Panc1 (cell line): Measurements from ENCODE around the gene ONECUT3. TPM values are rescaled to one million over a fixed set of nuclear protein-coding genes. Genes with fewer than 3 reads are reported as not detected.

Experiments
- ATAC-seq: fragments of 200-7000 bp; cut with Tn5 transposase; 2 replicates; pipeline ENCODE4 v1.9.1; 2020; ENCODE audit warnings: mild to moderate bottlenecking, moderate library complexity
- BruUV-seq: library from RNA; stranded (reverse); fragments of 400-500 nt; replicated peaks from 2 replicates; lab custom pipeline; 2021; lab: Mats Ljungman, UMichigan
- CTCF ChIA-PET: fragments of 300-600 bp; sonication (Branson Sonifier 250); formaldehyde crosslinking; loops from one replicate; lab custom pipeline; 2022; ENCODE audit warnings: antibody characterized with exemption; lab: Charles Lee
- POLR2A ChIA-PET: fragments of 300-600 bp; sonication (Branson Sonifier 250); formaldehyde crosslinking; loops from one replicate; lab custom pipeline; 2022; ENCODE audit warnings: antibody characterized with exemption; lab: Charles Lee
- DNase-seq: peaks from one replicate; pipeline ENCODE4 v3.0.0-alpha.2; 2010; ENCODE audit warnings: low read depth, low spot score
- H3K27ac ChIP-seq: 2 replicates; pipeline ENCODE4 v1.5.1; 2011; ENCODE audit warnings: mild to moderate bottlenecking, low read length, inconsistent platforms
- H3K27me3 ChIP-seq: fragments of 200-500 bp; sonication (Bioruptor generic); 2 replicates; pipeline ENCODE4 v1.6.0; 2014; ENCODE audit warnings: low read length, inconsistent platforms; ENCODE audit not compliant: control insufficient read depth, insufficient read depth
- H3K36me3 ChIP-seq: fragments of 200-500 bp; sonication (Bioruptor generic); 2 replicates; pipeline ENCODE4 v1.5.1; 2014; ENCODE audit warnings: inconsistent platforms, mild to moderate bottlenecking, low read length, moderate library complexity; ENCODE audit not compliant: control insufficient read depth, insufficient read depth
- H3K4me1 ChIP-seq: 2 replicates; pipeline ENCODE4 v1.5.1; 2011; ENCODE audit warnings: inconsistent platforms, mild to moderate bottlenecking, low read length, moderate library complexity; ENCODE audit not compliant: control insufficient read depth, insufficient read depth
- H3K4me3 ChIP-seq, 2 experiments: 2 replicates each; pipeline ENCODE4 v1.5.1; 2011 to 2012; ENCODE audit warnings: low read depth in 2 of 2, low read length in 2 of 2, mild to moderate bottlenecking in 2 of 2, inconsistent platforms in 1 of 2, moderate library complexity in 1 of 2
- H3K9me3 ChIP-seq: fragments of 200-500 bp; sonication (Bioruptor generic); 2 replicates; pipeline ENCODE4 v1.5.1; 2014; ENCODE audit warnings: low read depth, mild to moderate bottlenecking, inconsistent platforms, low read length, moderate library complexity; ENCODE audit not compliant: control insufficient read depth, insufficient read depth
- POLR2AphosphoS5 ChIP-seq: IDR thresholded peaks from 2 replicates; pipeline ENCODE4 v1.6.1; 2012; ENCODE audit warnings: mild to moderate bottlenecking, low read depth, low read length, moderate library complexity
- SIN3A ChIP-seq: IDR thresholded peaks from 2 replicates; pipeline ENCODE4 v1.6.1; 2012; ENCODE audit warnings: low read depth, mild to moderate bottlenecking, low read length, moderate library complexity, borderline replicate concordance; ENCODE audit not compliant: insufficient read depth
- TCF7L2 ChIP-seq: IDR thresholded peaks from 2 replicates; pipeline ENCODE4 v1.6.1; 2011; ENCODE audit warnings: mild to moderate bottlenecking, low read depth, low read length, inconsistent platforms
- in situ Hi-C: cut with HindIII; loops from 2 replicates; pipeline ENCODE4 v1.10.0; 2016; ENCODE audit warnings: low sequenced_read_pairs, low pct_unique_long_range_greater_than_20kb
- intact Hi-C: fragments of 100-400 bp; cut with micrococcal nuclease; formaldehyde crosslinking; loops from one replicate; pipeline ENCODE4 v1.10.0; 2022; ENCODE audit not compliant: unreplicated experiment
- total RNA-seq: library from RNA; stranded (reverse); gene quantifications from one replicate; pipeline ENCODE4 v1.2.1, GENCODE V29; 2021; ENCODE audit not compliant: unreplicated experiment
- TF ChIP-seq, protein P1 (sequence below): fragments of 450-650 bp; IDR thresholded peaks from 2 replicates; pipeline ENCODE4 v1.5.1; 2017; ENCODE audit warnings: mild to moderate bottlenecking
- TF ChIP-seq, protein P2 (sequence below), 2 experiments: IDR thresholded peaks; 2 replicates each; pipeline ENCODE4 v1.6.1; 2011 to 2012; ENCODE audit warnings: low read depth in 2 of 2, control low read depth in 1 of 2, low read length in 1 of 2, mild to moderate bottlenecking in 1 of 2, moderate library complexity in 1 of 2; ENCODE audit not compliant: insufficient read depth in 1 of 2

The ONECUT3 gene
- total RNA-seq, 1 experiment from 2014 or later = 16.5 TPM

DNA sequence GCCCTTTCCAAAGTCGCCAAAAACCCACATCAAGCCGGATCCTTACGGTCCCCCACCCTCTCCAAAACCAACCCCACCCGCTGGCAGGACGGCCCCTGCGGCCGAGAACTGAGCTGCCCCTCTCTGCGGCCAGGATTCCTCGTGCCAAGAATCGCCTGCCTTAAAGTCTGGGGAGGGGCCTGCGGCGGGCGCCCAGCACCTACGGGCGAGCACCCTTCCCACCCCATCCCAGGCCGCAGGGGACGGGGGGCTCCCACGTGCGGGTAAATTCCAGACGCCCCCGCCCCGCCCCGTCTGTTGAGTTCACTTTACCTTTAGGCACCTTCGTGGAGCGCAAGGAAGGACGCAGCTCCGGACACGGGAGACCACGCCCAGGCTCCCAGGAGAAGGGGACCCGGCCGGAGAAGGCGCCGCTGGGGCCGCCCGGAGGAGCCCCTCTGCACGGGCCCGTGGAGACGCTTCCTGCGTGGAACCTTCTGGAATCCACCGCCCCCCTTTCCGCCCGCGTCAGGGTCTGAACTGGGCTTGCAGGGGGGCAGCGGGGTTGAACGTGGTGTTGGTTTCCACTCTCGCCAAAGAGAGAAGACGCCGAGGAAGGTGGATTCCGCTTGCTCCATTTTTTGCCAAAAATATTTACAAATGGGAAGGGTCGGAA is 22.8 kb downstream of the ONECUT3 start:
- ATAC-seq (no peak), DNase-seq (no peak)
- ChIA-PET POLR2A (no interaction called here), CTCF (no interaction called here)
- no peaks in the 10 kb centered on the region; the same call in 1 of the 2 replicates for H3K36me3 ChIP-seq
- no TSS peak for BruUV-seq
- peaks cover 30% of the 10 kb centered on the region for H3K4me1 ChIP-seq
- no peaks in the 10 kb centered on the region for H3K9me3 ChIP-seq
- no peaks in the 10 kb centered on the region for H3K27me3 ChIP-seq
- H3K27ac ChIP-seq = no peak overlapping the region
- intact Hi-C loops = no loop called here
- TF ChIP-seq, protein P1, sequence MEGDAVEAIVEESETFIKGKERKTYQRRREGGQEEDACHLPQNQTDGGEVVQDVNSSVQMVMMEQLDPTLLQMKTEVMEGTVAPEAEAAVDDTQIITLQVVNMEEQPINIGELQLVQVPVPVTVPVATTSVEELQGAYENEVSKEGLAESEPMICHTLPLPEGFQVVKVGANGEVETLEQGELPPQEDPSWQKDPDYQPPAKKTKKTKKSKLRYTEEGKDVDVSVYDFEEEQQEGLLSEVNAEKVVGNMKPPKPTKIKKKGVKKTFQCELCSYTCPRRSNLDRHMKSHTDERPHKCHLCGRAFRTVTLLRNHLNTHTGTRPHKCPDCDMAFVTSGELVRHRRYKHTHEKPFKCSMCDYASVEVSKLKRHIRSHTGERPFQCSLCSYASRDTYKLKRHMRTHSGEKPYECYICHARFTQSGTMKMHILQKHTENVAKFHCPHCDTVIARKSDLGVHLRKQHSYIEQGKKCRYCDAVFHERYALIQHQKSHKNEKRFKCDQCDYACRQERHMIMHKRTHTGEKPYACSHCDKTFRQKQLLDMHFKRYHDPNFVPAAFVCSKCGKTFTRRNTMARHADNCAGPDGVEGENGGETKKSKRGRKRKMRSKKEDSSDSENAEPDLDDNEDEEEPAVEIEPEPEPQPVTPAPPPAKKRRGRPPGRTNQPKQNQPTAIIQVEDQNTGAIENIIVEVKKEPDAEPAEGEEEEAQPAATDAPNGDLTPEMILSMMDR = no peak
- no peak for TF ChIP-seq SIN3A
- TF ChIP-seq, protein P2, sequence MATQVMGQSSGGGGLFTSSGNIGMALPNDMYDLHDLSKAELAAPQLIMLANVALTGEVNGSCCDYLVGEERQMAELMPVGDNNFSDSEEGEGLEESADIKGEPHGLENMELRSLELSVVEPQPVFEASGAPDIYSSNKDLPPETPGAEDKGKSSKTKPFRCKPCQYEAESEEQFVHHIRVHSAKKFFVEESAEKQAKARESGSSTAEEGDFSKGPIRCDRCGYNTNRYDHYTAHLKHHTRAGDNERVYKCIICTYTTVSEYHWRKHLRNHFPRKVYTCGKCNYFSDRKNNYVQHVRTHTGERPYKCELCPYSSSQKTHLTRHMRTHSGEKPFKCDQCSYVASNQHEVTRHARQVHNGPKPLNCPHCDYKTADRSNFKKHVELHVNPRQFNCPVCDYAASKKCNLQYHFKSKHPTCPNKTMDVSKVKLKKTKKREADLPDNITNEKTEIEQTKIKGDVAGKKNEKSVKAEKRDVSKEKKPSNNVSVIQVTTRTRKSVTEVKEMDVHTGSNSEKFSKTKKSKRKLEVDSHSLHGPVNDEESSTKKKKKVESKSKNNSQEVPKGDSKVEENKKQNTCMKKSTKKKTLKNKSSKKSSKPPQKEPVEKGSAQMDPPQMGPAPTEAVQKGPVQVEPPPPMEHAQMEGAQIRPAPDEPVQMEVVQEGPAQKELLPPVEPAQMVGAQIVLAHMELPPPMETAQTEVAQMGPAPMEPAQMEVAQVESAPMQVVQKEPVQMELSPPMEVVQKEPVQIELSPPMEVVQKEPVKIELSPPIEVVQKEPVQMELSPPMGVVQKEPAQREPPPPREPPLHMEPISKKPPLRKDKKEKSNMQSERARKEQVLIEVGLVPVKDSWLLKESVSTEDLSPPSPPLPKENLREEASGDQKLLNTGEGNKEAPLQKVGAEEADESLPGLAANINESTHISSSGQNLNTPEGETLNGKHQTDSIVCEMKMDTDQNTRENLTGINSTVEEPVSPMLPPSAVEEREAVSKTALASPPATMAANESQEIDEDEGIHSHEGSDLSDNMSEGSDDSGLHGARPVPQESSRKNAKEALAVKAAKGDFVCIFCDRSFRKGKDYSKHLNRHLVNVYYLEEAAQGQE (IDR thresholded peaks at IDR 0.05; ENCODE audit: insufficient read depth in 1 of 2, low read depth in 2 of 2, low read length in 1 of 2) = no peak
- no peak for TF ChIP-seq TCF7L2
- no peak for TF ChIP-seq POLR2AphosphoS5
- H3K4me3 ChIP-seq = no peak overlapping the region
- in situ Hi-C loops = no loop called here

DNA sequence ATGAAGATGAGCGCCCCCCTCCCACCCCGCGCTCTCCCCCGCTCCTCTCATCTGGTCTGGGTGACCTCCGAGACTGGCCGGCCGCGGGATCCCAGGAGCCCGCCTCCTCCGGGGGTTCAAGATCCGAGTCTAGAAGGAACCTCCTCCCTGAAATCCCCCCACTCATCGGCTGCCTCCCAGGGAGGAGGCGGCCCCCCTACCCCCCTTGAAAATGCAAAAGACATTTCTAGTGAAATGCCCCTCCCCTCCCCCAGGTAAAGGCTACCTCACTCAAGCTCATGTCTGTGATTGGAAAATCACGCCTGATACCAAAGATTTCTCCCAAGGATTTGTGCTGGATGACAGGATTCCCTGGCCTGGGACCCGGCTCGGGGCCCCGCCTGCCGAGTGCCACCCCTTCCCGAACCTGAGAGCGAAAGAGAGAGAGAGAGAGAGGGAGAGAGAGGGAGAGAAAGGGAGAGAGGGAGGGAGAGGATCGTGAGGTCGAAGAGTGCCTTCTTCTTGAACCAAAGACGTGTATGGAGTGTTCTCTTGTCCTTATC is 23.4 kb downstream of the ONECUT3 start:
- intact Hi-C loops (no loop called here), in situ Hi-C loops (no loop called here)
- no TSS peak for BruUV-seq
- no peak for ATAC-seq
- no peak overlapping the region for H3K4me3 ChIP-seq
- POLR2A ChIA-PET = no interaction called here
- no peaks in the 10 kb centered on the region for H3K27me3 ChIP-seq
- CTCF ChIA-PET = interaction anchor here (0.6 kb wide), 2 partner anchors 62 to 135 kb away, joined by 3 to 4 read pairs; no protein-coding TSS in a partner anchor
- no peaks in the 10 kb centered on the region for H3K9me3 ChIP-seq
- peaks cover 30% of the 10 kb centered on the region for H3K4me1 ChIP-seq
- TF ChIP-seq POLR2AphosphoS5 (no peak), SIN3A (no peak), TCF7L2 (no peak)
- TF ChIP-seq, protein P2 (IDR thresholded peaks at IDR 0.05; ENCODE audit: insufficient read depth in 1 of 2, low read depth in 2 of 2, low read length in 1 of 2) = no peak
- TF ChIP-seq, protein P1 = no peak
- no peak overlapping the region for H3K27ac ChIP-seq
- no peaks in the 10 kb centered on the region; the same call in 1 of the 2 replicates for H3K36me3 ChIP-seq
- DNase-seq = no peak
